H9 (cell line): ENCODE measurements around the gene TFEB. TPM values are rescaled to one million over a fixed set of nuclear protein-coding genes. Genes with fewer than 3 reads are reported as not detected.

ENCODE experiments used
- DNase-seq: peaks from one replicate; pipeline ENCODE4 v3.0.0-alpha.2; 2017
- H2AFZ ChIP-seq: one replicate; pipeline ENCODE4 v1.6.1; 2013; ENCODE audit warnings: mild to moderate bottlenecking, low read length, control low read depth, moderate library complexity
- H2AK5ac ChIP-seq: 2 replicates; pipeline ENCODE4 v1.6.1; 2013; ENCODE audit warnings: low read length, control low read depth, mixed read lengths; ENCODE audit not compliant: insufficient read length
- H2BK120ac ChIP-seq: one replicate; pipeline ENCODE4 v1.6.1; 2013; ENCODE audit warnings: low read depth, mild to moderate bottlenecking, low read length, control low read depth, inconsistent platforms; ENCODE audit not compliant: poor library complexity, severe bottlenecking
- H2BK12ac ChIP-seq: 2 replicates; pipeline ENCODE4 v1.6.1; 2013; ENCODE audit warnings: low read length, control low read depth, mixed read lengths, low read depth; ENCODE audit not compliant: insufficient read length
- H2BK15ac ChIP-seq: 2 replicates; pipeline ENCODE4 v1.6.1; 2013; ENCODE audit warnings: low read depth, low read length, control low read depth
- H2BK20ac ChIP-seq: one replicate; pipeline ENCODE4 v1.6.1; 2013; ENCODE audit warnings: low read depth, mild to moderate bottlenecking, low read length, control low read depth, inconsistent platforms; ENCODE audit not compliant: poor library complexity, severe bottlenecking
- H2BK5ac ChIP-seq: 2 replicates; pipeline ENCODE4 v1.6.1; 2013; ENCODE audit warnings: low read length, control low read depth, mixed read lengths; ENCODE audit not compliant: insufficient read length
- H3K14ac ChIP-seq: 2 replicates; pipeline ENCODE4 v1.6.1; 2013; ENCODE audit warnings: low read length, control low read depth; ENCODE audit not compliant: insufficient read depth
- H3K18ac ChIP-seq: 2 replicates; pipeline ENCODE4 v1.6.1; 2013; ENCODE audit warnings: low read depth, mild to moderate bottlenecking, mixed read lengths, low read length, control low read depth; ENCODE audit not compliant: insufficient read length
- H3K23ac ChIP-seq: 2 replicates; pipeline ENCODE4 v1.6.1; 2013; ENCODE audit warnings: low read length, control low read depth, mixed read lengths, low read depth; ENCODE audit not compliant: insufficient read length
- H3K23me2 ChIP-seq: 2 replicates; pipeline ENCODE4 v1.6.1; 2013; ENCODE audit warnings: low read depth, mild to moderate bottlenecking, mixed read lengths, low read length, control low read depth; ENCODE audit not compliant: insufficient read length, poor library complexity, severe bottlenecking
- H3K27ac ChIP-seq: 2 replicates; pipeline ENCODE4 v1.5.1; 2013; ENCODE audit warnings: low read length, control low read depth, mixed read lengths, low read depth; ENCODE audit not compliant: insufficient read length
- H3K27me3 ChIP-seq: 2 replicates; pipeline ENCODE4 v1.6.1; 2013; ENCODE audit warnings: low read length, control low read depth, inconsistent platforms; ENCODE audit not compliant: insufficient read depth
- H3K4ac ChIP-seq: 2 replicates; pipeline ENCODE4 v1.6.1; 2013; ENCODE audit warnings: low read depth, mild to moderate bottlenecking, control low read depth, inconsistent platforms, low read length, moderate library complexity
- H3K4me1 ChIP-seq: 2 replicates; pipeline ENCODE4 v1.6.1; 2013; ENCODE audit warnings: low read length, control low read depth, inconsistent platforms; ENCODE audit not compliant: insufficient read depth
- H3K4me2 ChIP-seq: 2 replicates; pipeline ENCODE4 v1.6.1; 2013; ENCODE audit warnings: low read length, control low read depth, mixed read lengths; ENCODE audit not compliant: insufficient read length, insufficient read depth
- H3K56ac ChIP-seq: 2 replicates; pipeline ENCODE4 v1.6.1; 2013; ENCODE audit warnings: low read depth, mild to moderate bottlenecking, mixed read lengths, low read length, control low read depth; ENCODE audit not compliant: insufficient read length
- H3K79me1 ChIP-seq: 2 replicates; pipeline ENCODE4 v1.6.1; 2013; ENCODE audit warnings: low read depth, mild to moderate bottlenecking, moderate library complexity, low read length, control low read depth, inconsistent platforms; ENCODE audit not compliant: insufficient read depth, poor library complexity, severe bottlenecking
- H3K79me2 ChIP-seq: 2 replicates; pipeline ENCODE4 v1.6.1; 2013; ENCODE audit warnings: low read length, control low read depth, inconsistent platforms; ENCODE audit not compliant: insufficient read depth
- H3K9ac ChIP-seq: 2 replicates; pipeline ENCODE4 v1.6.1; 2013; ENCODE audit warnings: low read length, control low read depth, mixed read lengths; ENCODE audit not compliant: insufficient read length; ENCODE audit errors: extremely low read depth
- H3K9me3 ChIP-seq: one replicate; pipeline ENCODE4 v1.6.1; 2013; ENCODE audit warnings: low read depth, low read length, inconsistent platforms; ENCODE audit not compliant: control insufficient read depth
- H3T11ph ChIP-seq: one replicate; pipeline ENCODE4 v1.6.1; 2013; ENCODE audit warnings: mild to moderate bottlenecking, low read length, control low read depth, inconsistent platforms
- H4K20me1 ChIP-seq: one replicate; pipeline ENCODE4 v1.6.1; 2013; ENCODE audit not compliant: control insufficient read depth, insufficient read length, insufficient read depth
- H4K5ac ChIP-seq: 2 replicates; pipeline ENCODE4 v1.6.1; 2013; ENCODE audit warnings: low read depth, mild to moderate bottlenecking, mixed read lengths, low read length, control low read depth; ENCODE audit not compliant: insufficient read length
- H4K8ac ChIP-seq: replicated peaks from 2 replicates; pipeline ENCODE4 v1.6.1; 2013; ENCODE audit warnings: low read length, control low read depth, mixed read lengths, low read depth; ENCODE audit not compliant: insufficient read length
- H4K91ac ChIP-seq: 2 replicates; pipeline ENCODE4 v1.6.1; 2013; ENCODE audit warnings: low read depth, mild to moderate bottlenecking, moderate library complexity, mixed read lengths, low read length, control low read depth; ENCODE audit not compliant: insufficient read length
- H3K27ac Mint-ChIP-seq, 3 experiments: 2 replicates in 2 of 3; 3 replicates in 1 of 3; pipeline ENCODE4 v1.8.0; 2020 to 2021; ENCODE audit warnings: mixed read lengths in 3 of 3, mild to moderate bottlenecking in 1 of 3, moderate library complexity in 1 of 3
- H3K27me3 Mint-ChIP-seq: 2 replicates; pipeline ENCODE4 v1.8.0; 2021; ENCODE audit warnings: low read depth, mild to moderate bottlenecking, moderate library complexity, mixed read lengths
- H3K36me3 Mint-ChIP-seq, 3 experiments: 2 replicates in 2 of 3; 3 replicates in 1 of 3; pipeline ENCODE4 v1.8.0; 2020 to 2021; ENCODE audit warnings: low read depth in 3 of 3, mixed read lengths in 3 of 3; ENCODE audit not compliant: insufficient read depth in 1 of 3
- H3K4me1 Mint-ChIP-seq, 2 experiments: 2 replicates each; pipeline ENCODE4 v1.8.0; 2020; ENCODE audit warnings: mixed read lengths in 2 of 2
- H3K4me3 Mint-ChIP-seq, 2 experiments: 2 replicates in 1 of 2; 3 replicates in 1 of 2; pipeline ENCODE4 v1.8.0; 2020 to 2021; ENCODE audit warnings: mild to moderate bottlenecking in 2 of 2, mixed read lengths in 2 of 2, moderate library complexity in 1 of 2
- H3K9me3 Mint-ChIP-seq, 2 experiments: 2 replicates in 1 of 2; 3 replicates in 1 of 2; pipeline ENCODE4 v1.8.0; 2020; ENCODE audit warnings: mild to moderate bottlenecking in 2 of 2, mixed read lengths in 2 of 2, moderate library complexity in 1 of 2
- WGBS: extraction: QIAGEN DNeasy Blood & Tissue Kit; methylation state at CpG from one replicate; pipeline ENCODE4 v1.1.7; 2013; ENCODE audit warnings: missing lambda C conversion rate, low lambda C conversion rate, mixed read lengths; ENCODE audit not compliant: insufficient read length; ENCODE audit errors: extremely low coverage; 5-methylcytosine and 5-hydroxymethylcytosine counted together
- total RNA-seq: library from RNA; stranded (reverse); gene quantifications from 2 replicates; pipeline ENCODE4 v1.2.1, GENCODE V29; 2021
- TF ChIP-seq, protein P1 (sequence below): fragments of 200-600 bp; sonication (generic); conservative IDR thresholded peaks from 3 replicates; pipeline ENCODE4 v1.8.0; 2021; ENCODE audit warnings: antibody characterized with exemption, mild to moderate bottlenecking

TFEB gene
- total RNA-seq, 1 experiment from 2014 or later, result 1.2 TPM

DNA sequence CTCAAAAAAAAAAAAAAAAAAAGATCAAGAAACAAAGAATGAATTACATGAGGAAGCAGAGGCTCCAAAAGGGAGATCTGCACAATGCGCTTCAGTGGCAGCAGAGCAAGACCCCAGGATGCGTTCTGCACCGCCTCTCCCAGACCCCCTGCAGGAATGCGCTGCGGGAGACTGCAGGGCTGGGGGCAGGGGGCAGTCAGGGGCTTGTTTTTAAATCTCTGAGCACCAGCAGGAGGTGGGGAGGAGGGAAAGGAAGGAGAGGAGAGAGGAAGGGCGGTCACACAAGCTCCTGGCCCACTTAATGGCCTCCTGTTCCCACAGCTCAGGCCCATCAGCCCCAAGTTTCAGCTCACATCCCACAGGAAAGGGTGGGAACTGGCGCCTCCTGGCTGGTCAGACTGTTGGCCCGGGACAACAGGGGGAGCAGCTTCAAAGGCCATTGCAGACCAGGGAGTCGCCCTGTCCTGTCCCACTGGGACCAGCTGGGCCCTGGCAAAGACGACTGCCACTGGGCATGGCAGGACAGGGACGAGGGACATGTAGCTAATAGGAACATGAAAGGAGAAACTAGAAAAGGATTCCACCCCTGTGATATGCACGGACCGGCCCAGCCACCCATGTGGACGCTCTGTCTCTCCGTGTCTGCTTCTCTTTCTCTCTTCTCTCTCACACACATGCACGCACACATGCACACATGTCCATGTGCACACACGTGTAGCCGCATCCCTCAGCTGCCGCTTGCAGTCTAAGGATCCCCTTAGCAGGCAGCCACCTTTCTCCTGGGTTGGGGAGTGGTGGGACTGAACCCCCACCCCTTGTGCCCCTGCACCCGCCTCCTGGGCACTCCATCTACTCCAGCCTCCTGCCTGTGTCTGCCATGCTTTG, 34.7 kb downstream of the TFEB start:
- H3T11ph ChIP-seq, result no peak overlapping the region
- H3K9me3 Mint-ChIP-seq, result no peaks in the 10 kb centered on the region
- H2BK15ac ChIP-seq, result no peak overlapping the region
- H3K18ac ChIP-seq, result no peak overlapping the region
- no CpG with 5 or more reads among the region's 20 CpGs for WGBS
- H3K4me1 Mint-ChIP-seq, result peaks cover 24 to 26% of the 10 kb centered on the region in 2 experiments
- H3K27me3 ChIP-seq, result no peaks in the 10 kb centered on the region
- H2BK20ac ChIP-seq, result no peak overlapping the region
- no peak overlapping the region for H3K23ac ChIP-seq
- no peaks in the 10 kb centered on the region for H3K23me2 ChIP-seq
- peaks cover 4% of the 10 kb centered on the region for H3K27me3 Mint-ChIP-seq
- no peak overlapping the region for H3K27ac ChIP-seq
- no peak overlapping the region for H2AK5ac ChIP-seq
- no peak overlapping the region for H3K9ac ChIP-seq
- DNase-seq, result peak; percentile 63
- no peaks in the 10 kb centered on the region for H3K4me1 ChIP-seq
- H2AFZ ChIP-seq, result no peak overlapping the region
- no peak overlapping the region for H3K4ac ChIP-seq
- peaks cover 4% of the 10 kb centered on the region for H4K20me1 ChIP-seq
- no peaks in the 10 kb centered on the region for H3K79me2 ChIP-seq
- peak overlapping the region in 1 of 2 experiments; percentile 17; a peak in 1 of 5 replicates for H3K4me3 Mint-ChIP-seq
- no peaks in the 10 kb centered on the region for H3K9me3 ChIP-seq
- H3K56ac ChIP-seq, result no peak overlapping the region
- H3K27ac Mint-ChIP-seq, result peak overlapping the region in 1 of 3 experiments; percentile 18; a peak in 1 of 7 replicates
- H3K79me1 ChIP-seq, result no peaks in the 10 kb centered on the region
- 0 out of 2 replicates have a peak overlapping the region, but pooled peaks have one; percentile 44 for H3K14ac ChIP-seq
- H2BK120ac ChIP-seq, result no peak overlapping the region
- H4K5ac ChIP-seq, result no peak overlapping the region
- H2BK5ac ChIP-seq, result no peak overlapping the region
- no peak overlapping the region for H2BK12ac ChIP-seq
- no peaks in the 10 kb centered on the region; a peak in 1 of 7 replicates for H3K36me3 Mint-ChIP-seq
- TF ChIP-seq, protein P1, sequence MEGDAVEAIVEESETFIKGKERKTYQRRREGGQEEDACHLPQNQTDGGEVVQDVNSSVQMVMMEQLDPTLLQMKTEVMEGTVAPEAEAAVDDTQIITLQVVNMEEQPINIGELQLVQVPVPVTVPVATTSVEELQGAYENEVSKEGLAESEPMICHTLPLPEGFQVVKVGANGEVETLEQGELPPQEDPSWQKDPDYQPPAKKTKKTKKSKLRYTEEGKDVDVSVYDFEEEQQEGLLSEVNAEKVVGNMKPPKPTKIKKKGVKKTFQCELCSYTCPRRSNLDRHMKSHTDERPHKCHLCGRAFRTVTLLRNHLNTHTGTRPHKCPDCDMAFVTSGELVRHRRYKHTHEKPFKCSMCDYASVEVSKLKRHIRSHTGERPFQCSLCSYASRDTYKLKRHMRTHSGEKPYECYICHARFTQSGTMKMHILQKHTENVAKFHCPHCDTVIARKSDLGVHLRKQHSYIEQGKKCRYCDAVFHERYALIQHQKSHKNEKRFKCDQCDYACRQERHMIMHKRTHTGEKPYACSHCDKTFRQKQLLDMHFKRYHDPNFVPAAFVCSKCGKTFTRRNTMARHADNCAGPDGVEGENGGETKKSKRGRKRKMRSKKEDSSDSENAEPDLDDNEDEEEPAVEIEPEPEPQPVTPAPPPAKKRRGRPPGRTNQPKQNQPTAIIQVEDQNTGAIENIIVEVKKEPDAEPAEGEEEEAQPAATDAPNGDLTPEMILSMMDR, result peak; percentile 26; the same call in 1 of the 3 replicates
- H4K91ac ChIP-seq, result no peak overlapping the region
- no peak overlapping the region for H3K4me2 ChIP-seq
- H4K8ac ChIP-seq, result no peak overlapping the region
